GM12872 (cell line): Measurements from ENCODE around the gene PI4KB.

Source experiments
- TF ChIP-seq, protein P1 (sequence below): IDR thresholded peaks from 3 replicates; pipeline ENCODE4 v1.5.1; 2011; ENCODE audit warnings: low read depth, mild to moderate bottlenecking, low read length, moderate library complexity; ENCODE audit not compliant: insufficient read depth

PI4KB gene

DNA sequence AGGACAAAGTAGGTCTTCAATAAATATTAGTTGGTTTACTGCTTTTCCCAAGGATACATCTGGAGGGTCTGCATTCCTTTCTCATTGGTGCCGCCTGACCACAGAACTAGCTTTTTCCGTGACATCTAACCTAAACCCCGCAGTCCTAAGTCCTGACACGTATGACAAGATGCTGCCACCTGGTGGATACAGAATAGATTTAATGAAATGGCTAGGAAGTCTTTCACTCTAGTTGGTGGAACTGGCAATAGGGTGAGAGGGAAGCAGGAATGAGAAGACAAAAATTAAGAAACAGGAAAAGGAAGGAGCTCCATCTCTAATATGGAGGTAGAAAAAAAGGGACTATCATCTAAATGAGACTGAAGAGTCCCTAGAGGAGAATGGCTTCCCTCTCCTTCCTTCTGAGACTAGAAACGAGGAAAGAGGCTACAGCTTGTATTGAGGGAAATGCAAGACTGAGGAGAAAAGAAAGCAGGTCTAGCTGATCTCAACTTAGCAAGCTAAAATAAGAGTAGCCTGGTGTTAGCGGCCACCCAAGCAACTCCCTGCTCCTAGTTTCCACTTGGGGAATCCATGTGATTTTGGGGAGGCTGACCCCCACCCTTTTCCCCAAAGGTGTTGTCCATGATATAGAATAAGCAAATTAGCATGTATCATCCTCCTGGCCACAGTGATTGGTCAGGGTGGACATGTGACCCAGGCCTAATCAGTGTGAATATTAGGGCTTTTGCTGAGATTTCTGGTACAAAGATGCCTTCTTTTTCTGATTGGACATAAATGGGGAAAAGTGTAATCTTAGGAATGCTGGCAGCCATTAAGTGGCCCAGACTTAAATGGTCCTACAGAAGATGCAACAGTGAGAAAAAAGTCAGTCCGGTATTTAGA, 13.9 kb upstream of the PI4KB start:
- TF ChIP-seq, protein P1, sequence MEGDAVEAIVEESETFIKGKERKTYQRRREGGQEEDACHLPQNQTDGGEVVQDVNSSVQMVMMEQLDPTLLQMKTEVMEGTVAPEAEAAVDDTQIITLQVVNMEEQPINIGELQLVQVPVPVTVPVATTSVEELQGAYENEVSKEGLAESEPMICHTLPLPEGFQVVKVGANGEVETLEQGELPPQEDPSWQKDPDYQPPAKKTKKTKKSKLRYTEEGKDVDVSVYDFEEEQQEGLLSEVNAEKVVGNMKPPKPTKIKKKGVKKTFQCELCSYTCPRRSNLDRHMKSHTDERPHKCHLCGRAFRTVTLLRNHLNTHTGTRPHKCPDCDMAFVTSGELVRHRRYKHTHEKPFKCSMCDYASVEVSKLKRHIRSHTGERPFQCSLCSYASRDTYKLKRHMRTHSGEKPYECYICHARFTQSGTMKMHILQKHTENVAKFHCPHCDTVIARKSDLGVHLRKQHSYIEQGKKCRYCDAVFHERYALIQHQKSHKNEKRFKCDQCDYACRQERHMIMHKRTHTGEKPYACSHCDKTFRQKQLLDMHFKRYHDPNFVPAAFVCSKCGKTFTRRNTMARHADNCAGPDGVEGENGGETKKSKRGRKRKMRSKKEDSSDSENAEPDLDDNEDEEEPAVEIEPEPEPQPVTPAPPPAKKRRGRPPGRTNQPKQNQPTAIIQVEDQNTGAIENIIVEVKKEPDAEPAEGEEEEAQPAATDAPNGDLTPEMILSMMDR: peak; percentile 63

DNA sequence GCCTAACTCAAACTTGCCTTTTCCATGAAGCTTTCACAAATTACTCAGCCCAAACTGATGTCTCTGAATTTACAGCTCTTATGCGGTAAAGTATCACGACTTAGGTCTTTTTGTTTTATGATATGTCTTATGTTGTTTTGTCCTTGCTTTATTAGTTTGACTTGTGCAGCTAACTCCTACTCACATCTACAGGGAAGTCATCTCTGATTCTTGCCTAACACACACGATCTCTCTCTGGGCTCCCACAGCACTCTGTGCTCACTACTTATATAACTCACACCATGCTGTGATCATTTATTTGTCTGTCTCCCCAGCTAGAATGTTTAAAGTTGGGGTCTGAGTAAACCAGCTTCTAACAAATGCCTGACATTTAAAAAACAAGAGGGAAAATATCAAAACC, 9.3 kb upstream of the PI4KB start:
- TF ChIP-seq, protein P1: no peak

DNA sequence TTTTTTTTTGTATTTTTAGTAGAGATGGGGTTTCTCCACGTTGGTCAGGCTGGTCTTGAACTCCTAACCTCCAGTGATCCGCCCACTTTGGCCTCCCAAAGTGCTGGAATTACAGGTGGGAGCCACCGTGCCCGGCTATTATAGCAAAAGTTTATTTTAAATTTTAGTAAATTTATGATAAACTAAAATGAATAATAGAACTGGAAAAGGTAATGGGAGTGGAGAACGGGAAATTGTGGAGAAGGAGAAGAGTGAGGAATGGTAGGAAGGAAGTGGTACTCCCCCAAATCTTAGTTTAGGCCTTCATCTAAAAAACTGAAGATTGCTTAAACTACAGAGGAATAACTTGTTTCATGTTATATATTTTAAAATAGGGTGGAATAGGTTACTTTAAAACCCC, 7.6 kb upstream of the PI4KB start:
- TF ChIP-seq, protein P1: no peak

DNA sequence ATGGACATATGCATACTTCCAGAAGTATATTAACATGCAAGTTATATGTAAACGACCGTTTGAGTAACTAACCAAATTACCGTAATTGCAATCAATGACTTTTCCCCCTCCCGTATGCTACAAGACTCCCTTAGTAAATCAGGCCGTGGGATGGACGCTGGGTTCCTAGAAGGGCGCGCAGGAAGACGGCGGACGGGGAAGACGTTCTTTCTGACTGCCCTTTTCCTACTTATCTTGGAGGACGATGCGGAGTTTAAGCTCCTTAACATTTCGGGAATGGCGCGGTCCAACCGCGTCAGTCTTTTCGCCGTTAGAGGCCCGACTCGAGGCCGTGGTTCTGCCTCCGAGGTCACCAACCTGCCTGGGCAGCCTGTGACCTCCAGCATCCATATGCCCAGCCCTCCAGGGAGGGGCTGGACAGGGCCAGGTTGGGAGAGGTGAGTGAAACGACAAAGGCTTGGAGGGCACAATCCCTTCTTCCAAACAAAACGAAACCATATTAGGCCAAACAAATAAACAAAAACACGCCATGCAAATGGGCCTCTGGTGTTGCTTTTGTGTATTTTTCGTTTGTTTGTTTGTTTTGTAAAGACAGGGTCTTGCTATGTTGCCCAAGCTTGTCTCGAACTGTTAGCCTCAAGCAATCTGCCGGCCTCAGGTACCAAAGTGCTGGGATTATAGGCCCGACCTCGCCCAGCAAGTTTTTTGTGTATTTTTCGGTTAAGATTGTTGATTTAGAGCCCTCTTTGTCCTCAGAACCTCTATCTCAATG, 873 bp upstream of the PI4KB start:
- TF ChIP-seq, protein P1: no peak

DNA sequence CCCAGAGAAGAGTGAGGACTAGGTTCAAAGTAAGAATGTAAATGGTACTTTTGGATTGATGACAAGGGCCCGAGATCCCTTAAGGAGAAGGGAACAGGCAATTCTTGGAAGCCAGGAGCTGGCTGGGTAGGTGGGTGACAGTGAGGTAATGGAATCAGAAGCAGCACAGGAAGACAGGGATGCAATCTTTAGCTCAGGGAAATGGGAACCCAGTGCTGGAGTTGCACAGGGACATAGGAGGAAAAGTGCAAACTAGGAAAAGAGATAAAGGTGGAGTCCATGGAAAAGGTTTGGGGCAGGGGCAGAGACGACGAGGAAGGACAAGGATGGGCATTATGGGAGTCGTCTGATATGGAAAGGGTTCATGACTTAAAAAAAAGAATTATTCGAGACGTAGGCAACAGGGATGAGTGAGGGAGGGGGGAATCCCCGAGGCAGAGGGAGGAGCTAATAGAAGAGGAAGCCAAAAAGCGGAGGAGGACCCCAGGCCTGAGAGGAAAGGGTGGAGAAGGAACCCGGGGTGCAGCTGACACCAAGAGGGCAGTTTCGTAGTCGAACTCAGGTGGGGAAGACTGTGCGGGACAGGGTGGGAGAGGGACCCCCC, 495 bp downstream of the PI4KB start:
- TF ChIP-seq, protein P1: no peak

DNA sequence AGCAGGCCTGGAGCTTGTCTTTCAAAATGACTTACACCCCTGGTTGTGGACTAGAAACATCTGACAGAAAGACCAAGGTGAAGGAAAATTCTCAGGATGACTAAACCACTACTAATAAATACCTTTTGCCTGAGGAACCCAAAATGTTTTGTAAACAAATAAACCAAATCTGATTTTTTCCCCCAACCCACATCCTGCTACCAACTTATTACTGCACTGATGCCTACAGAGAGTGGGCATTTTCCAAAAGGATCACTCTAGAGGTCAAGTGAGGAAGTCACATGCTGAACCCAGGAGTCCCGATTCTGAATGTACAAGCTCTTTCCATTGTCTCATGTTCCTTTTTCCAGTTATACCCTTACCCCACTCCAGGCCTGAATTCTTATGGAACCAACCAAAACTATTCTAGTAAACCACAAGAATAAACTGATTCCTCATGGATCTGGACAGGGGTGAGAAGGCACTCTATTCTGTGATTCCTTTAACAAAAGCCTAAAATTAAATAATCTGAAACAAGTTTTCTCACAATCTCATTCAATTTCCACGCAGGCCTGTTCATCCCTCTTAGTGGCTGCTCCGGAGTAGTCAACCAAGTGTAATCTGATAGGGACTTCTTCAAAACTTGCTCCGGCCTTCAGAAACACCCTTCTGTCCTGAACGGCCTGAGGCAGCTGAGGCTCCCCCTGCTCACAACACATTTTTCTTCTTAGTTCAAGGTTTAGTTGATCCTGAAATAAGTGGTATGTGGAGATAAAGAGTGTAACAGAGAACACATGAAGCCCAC, 1.4 kb downstream of the PI4KB start:
- TF ChIP-seq, protein P1: 0 out of 3 replicates have a peak, but pooled peaks have one; percentile 2
